H9 (cell line): Measurements from ENCODE around the gene ACOX1. TPM values are rescaled to one million over a fixed set of nuclear protein-coding genes. Genes with fewer than 3 reads are reported as not detected.

Source experiments
- DNase-seq: peaks from one replicate; pipeline ENCODE4 v3.0.0-alpha.2; 2017
- H2AFZ ChIP-seq: one replicate; pipeline ENCODE4 v1.6.1; 2013; ENCODE audit warnings: mild to moderate bottlenecking, low read length, control low read depth, moderate library complexity
- H2AK5ac ChIP-seq: 2 replicates; pipeline ENCODE4 v1.6.1; 2013; ENCODE audit warnings: low read length, control low read depth, mixed read lengths; ENCODE audit not compliant: insufficient read length
- H2BK120ac ChIP-seq: one replicate; pipeline ENCODE4 v1.6.1; 2013; ENCODE audit warnings: low read depth, mild to moderate bottlenecking, low read length, control low read depth, inconsistent platforms; ENCODE audit not compliant: poor library complexity, severe bottlenecking
- H2BK12ac ChIP-seq: 2 replicates; pipeline ENCODE4 v1.6.1; 2013; ENCODE audit warnings: low read length, control low read depth, mixed read lengths, low read depth; ENCODE audit not compliant: insufficient read length
- H2BK15ac ChIP-seq: 2 replicates; pipeline ENCODE4 v1.6.1; 2013; ENCODE audit warnings: low read depth, low read length, control low read depth
- H2BK20ac ChIP-seq: one replicate; pipeline ENCODE4 v1.6.1; 2013; ENCODE audit warnings: low read depth, mild to moderate bottlenecking, low read length, control low read depth, inconsistent platforms; ENCODE audit not compliant: poor library complexity, severe bottlenecking
- H2BK5ac ChIP-seq: 2 replicates; pipeline ENCODE4 v1.6.1; 2013; ENCODE audit warnings: low read length, control low read depth, mixed read lengths; ENCODE audit not compliant: insufficient read length
- H3K14ac ChIP-seq: 2 replicates; pipeline ENCODE4 v1.6.1; 2013; ENCODE audit warnings: low read length, control low read depth; ENCODE audit not compliant: insufficient read depth
- H3K18ac ChIP-seq: 2 replicates; pipeline ENCODE4 v1.6.1; 2013; ENCODE audit warnings: low read depth, mild to moderate bottlenecking, mixed read lengths, low read length, control low read depth; ENCODE audit not compliant: insufficient read length
- H3K23ac ChIP-seq: 2 replicates; pipeline ENCODE4 v1.6.1; 2013; ENCODE audit warnings: low read length, control low read depth, mixed read lengths, low read depth; ENCODE audit not compliant: insufficient read length
- H3K23me2 ChIP-seq: 2 replicates; pipeline ENCODE4 v1.6.1; 2013; ENCODE audit warnings: low read depth, mild to moderate bottlenecking, mixed read lengths, low read length, control low read depth; ENCODE audit not compliant: insufficient read length, poor library complexity, severe bottlenecking
- H3K27ac ChIP-seq: 2 replicates; pipeline ENCODE4 v1.5.1; 2013; ENCODE audit warnings: low read length, control low read depth, mixed read lengths, low read depth; ENCODE audit not compliant: insufficient read length
- H3K27me3 ChIP-seq: 2 replicates; pipeline ENCODE4 v1.6.1; 2013; ENCODE audit warnings: low read length, control low read depth, inconsistent platforms; ENCODE audit not compliant: insufficient read depth
- H3K4ac ChIP-seq: 2 replicates; pipeline ENCODE4 v1.6.1; 2013; ENCODE audit warnings: low read depth, mild to moderate bottlenecking, control low read depth, inconsistent platforms, low read length, moderate library complexity
- H3K4me1 ChIP-seq: 2 replicates; pipeline ENCODE4 v1.6.1; 2013; ENCODE audit warnings: low read length, control low read depth, inconsistent platforms; ENCODE audit not compliant: insufficient read depth
- H3K4me2 ChIP-seq: 2 replicates; pipeline ENCODE4 v1.6.1; 2013; ENCODE audit warnings: low read length, control low read depth, mixed read lengths; ENCODE audit not compliant: insufficient read length, insufficient read depth
- H3K56ac ChIP-seq: 2 replicates; pipeline ENCODE4 v1.6.1; 2013; ENCODE audit warnings: low read depth, mild to moderate bottlenecking, mixed read lengths, low read length, control low read depth; ENCODE audit not compliant: insufficient read length
- H3K79me1 ChIP-seq: 2 replicates; pipeline ENCODE4 v1.6.1; 2013; ENCODE audit warnings: low read depth, mild to moderate bottlenecking, moderate library complexity, low read length, control low read depth, inconsistent platforms; ENCODE audit not compliant: insufficient read depth, poor library complexity, severe bottlenecking
- H3K79me2 ChIP-seq: 2 replicates; pipeline ENCODE4 v1.6.1; 2013; ENCODE audit warnings: low read length, control low read depth, inconsistent platforms; ENCODE audit not compliant: insufficient read depth
- H3K9ac ChIP-seq: 2 replicates; pipeline ENCODE4 v1.6.1; 2013; ENCODE audit warnings: low read length, control low read depth, mixed read lengths; ENCODE audit not compliant: insufficient read length; ENCODE audit errors: extremely low read depth
- H3K9me3 ChIP-seq: one replicate; pipeline ENCODE4 v1.6.1; 2013; ENCODE audit warnings: low read depth, low read length, inconsistent platforms; ENCODE audit not compliant: control insufficient read depth
- H3T11ph ChIP-seq: one replicate; pipeline ENCODE4 v1.6.1; 2013; ENCODE audit warnings: mild to moderate bottlenecking, low read length, control low read depth, inconsistent platforms
- H4K20me1 ChIP-seq: one replicate; pipeline ENCODE4 v1.6.1; 2013; ENCODE audit not compliant: control insufficient read depth, insufficient read length, insufficient read depth
- H4K5ac ChIP-seq: 2 replicates; pipeline ENCODE4 v1.6.1; 2013; ENCODE audit warnings: low read depth, mild to moderate bottlenecking, mixed read lengths, low read length, control low read depth; ENCODE audit not compliant: insufficient read length
- H4K8ac ChIP-seq: replicated peaks from 2 replicates; pipeline ENCODE4 v1.6.1; 2013; ENCODE audit warnings: low read length, control low read depth, mixed read lengths, low read depth; ENCODE audit not compliant: insufficient read length
- H4K91ac ChIP-seq: 2 replicates; pipeline ENCODE4 v1.6.1; 2013; ENCODE audit warnings: low read depth, mild to moderate bottlenecking, moderate library complexity, mixed read lengths, low read length, control low read depth; ENCODE audit not compliant: insufficient read length
- H3K27ac Mint-ChIP-seq, 3 experiments: 2 replicates in 2 of 3; 3 replicates in 1 of 3; pipeline ENCODE4 v1.8.0; 2020 to 2021; ENCODE audit warnings: mixed read lengths in 3 of 3, mild to moderate bottlenecking in 1 of 3, moderate library complexity in 1 of 3
- H3K27me3 Mint-ChIP-seq: 2 replicates; pipeline ENCODE4 v1.8.0; 2021; ENCODE audit warnings: low read depth, mild to moderate bottlenecking, moderate library complexity, mixed read lengths
- H3K36me3 Mint-ChIP-seq, 3 experiments: 2 replicates in 2 of 3; 3 replicates in 1 of 3; pipeline ENCODE4 v1.8.0; 2020 to 2021; ENCODE audit warnings: low read depth in 3 of 3, mixed read lengths in 3 of 3; ENCODE audit not compliant: insufficient read depth in 1 of 3
- H3K4me1 Mint-ChIP-seq, 2 experiments: 2 replicates each; pipeline ENCODE4 v1.8.0; 2020; ENCODE audit warnings: mixed read lengths in 2 of 2
- H3K4me3 Mint-ChIP-seq, 2 experiments: 2 replicates in 1 of 2; 3 replicates in 1 of 2; pipeline ENCODE4 v1.8.0; 2020 to 2021; ENCODE audit warnings: mild to moderate bottlenecking in 2 of 2, mixed read lengths in 2 of 2, moderate library complexity in 1 of 2
- H3K9me3 Mint-ChIP-seq, 2 experiments: 2 replicates in 1 of 2; 3 replicates in 1 of 2; pipeline ENCODE4 v1.8.0; 2020; ENCODE audit warnings: mild to moderate bottlenecking in 2 of 2, mixed read lengths in 2 of 2, moderate library complexity in 1 of 2
- CTCF ChIP-seq: fragments of 200-600 bp; sonication (generic); conservative IDR thresholded peaks from 3 replicates; pipeline ENCODE4 v1.8.0; 2021; ENCODE audit warnings: antibody characterized with exemption, mild to moderate bottlenecking
- WGBS: extraction: QIAGEN DNeasy Blood & Tissue Kit; methylation state at CpG from one replicate; pipeline ENCODE4 v1.1.7; 2013; ENCODE audit warnings: missing lambda C conversion rate, low lambda C conversion rate, mixed read lengths; ENCODE audit not compliant: insufficient read length; ENCODE audit errors: extremely low coverage; 5-methylcytosine and 5-hydroxymethylcytosine counted together
- total RNA-seq: library from RNA; stranded (reverse); gene quantifications from 2 replicates; pipeline ENCODE4 v1.2.1, GENCODE V29; 2021

ACOX1 gene
- total RNA-seq, 1 experiment from 2014 or later: 27.4 TPM

GRCh38 chr17:75891605-75892555 is 87.1 kb downstream of the ACOX1 start:
- Histone ChIP-seq H2BK120ac (no peak overlapping the region), H3K27ac (no peak overlapping the region), H2AFZ (no peak overlapping the region), H3K56ac (no peak overlapping the region), H2BK20ac (no peak overlapping the region), H4K8ac (no peak overlapping the region), H3K23me2 (peaks cover 3% of the 10 kb centered on the region), H3K18ac (no peak overlapping the region), H3K79me1 (no peaks in the 10 kb centered on the region), H3K23ac (no peak overlapping the region), H3K79me2 (no peaks in the 10 kb centered on the region), H4K5ac (no peak overlapping the region), H3K14ac (no peak overlapping the region), H3K4me1 (no peaks in the 10 kb centered on the region; the same call in 1 of the 2 replicates), H3K27me3 (no peaks in the 10 kb centered on the region), H2BK15ac (no peak overlapping the region), H2BK12ac (no peak overlapping the region), H3K9me3 (no peaks in the 10 kb centered on the region), H3K4me2 (no peak overlapping the region), H3T11ph (no peak overlapping the region), H2BK5ac (no peak overlapping the region), H3K4ac (no peak overlapping the region), H4K20me1 (no peaks in the 10 kb centered on the region), H2AK5ac (no peak overlapping the region), H3K9ac (no peak overlapping the region), H4K91ac (no peak overlapping the region)
- Mint-ChIP-seq H3K9me3 (no peaks in the 10 kb centered on the region), H3K36me3 (peaks cover 11 to 32% (median 23%) of the 10 kb centered on the region in 3 experiments), H3K27ac (no peak overlapping the region), H3K4me1 (peaks cover 18 to 20% of the 10 kb centered on the region in 2 experiments), H3K27me3 (no peaks in the 10 kb centered on the region), H3K4me3 (no peak overlapping the region)
- WGBS: no CpG with 5 or more reads among the region's 32 CpGs
- DNase-seq: no peak
- no peak for TF ChIP-seq CTCF

Other genes starting within 250 kb of the ACOX1 start
- gene GALK1, start 214.0 kb downstream of the ACOX1 start, total RNA-seq: 36.7 and 38.4 TPM in 2 replicates
- gene UNK, start 194.4 kb downstream of the ACOX1 start, total RNA-seq: 35.6 and 36.4 TPM in 2 replicates
- 6.3 and 6.8 TPM in 2 replicates for gene UNC13D, start 134.8 kb downstream of the ACOX1 start, total RNA-seq
- gene WBP2, start 123.8 kb downstream of the ACOX1 start, total RNA-seq: 59.2 and 63.2 TPM in 2 replicates
- gene TRIM47, start 100.6 kb downstream of the ACOX1 start, total RNA-seq: 5.5 and 6.9 TPM in 2 replicates
- gene TRIM65, start 82.2 kb downstream of the ACOX1 start, total RNA-seq: 34.1 and 39.6 TPM in 2 replicates
- gene MRPL38, start 74.3 kb downstream of the ACOX1 start, total RNA-seq: 108 and 118 TPM in 2 replicates
- 8.3 and 9.7 TPM in 2 replicates for gene FBF1, start 38.1 kb downstream of the ACOX1 start, total RNA-seq
- gene TEN1, start 74 bp upstream of the ACOX1 start, total RNA-seq: 19.3 and 19.9 TPM in 2 replicates
- 11.7 and 14.3 TPM in 2 replicates for gene CDK3, start 21.7 kb upstream of the ACOX1 start, total RNA-seq
- 0.48 and 0.53 TPM in 2 replicates for gene EVPL, start 48.1 kb upstream of the ACOX1 start, total RNA-seq
- 85.1 and 86.1 TPM in 2 replicates for gene SRP68, start 93.4 kb upstream of the ACOX1 start, total RNA-seq
- gene GALR2, start 95.6 kb upstream of the ACOX1 start, total RNA-seq: 0.79 and 0.81 TPM in 2 replicates
- 0.09 and 0.31 TPM in 2 replicates for gene ZACN, start 100.0 kb upstream of the ACOX1 start, total RNA-seq
- gene EXOC7, start 124.6 kb upstream of the ACOX1 start, total RNA-seq: 160 and 162 TPM in 2 replicates
- gene FOXJ1, start 162.1 kb upstream of the ACOX1 start, total RNA-seq: 3.7 and 4.0 TPM in 2 replicates